GM12875 (cell line): Measurements from ENCODE around the gene F11.
"Not testable (repeated sequence)": the region's sequence is repeated elsewhere in the genome, so short reads cannot be mapped to it uniquely, and the experiment has no call there.

ENCODE experiments used
- H3K4me3 ChIP-seq: one replicate; pipeline ENCODE4 v1.5.1; 2011; ENCODE audit warnings: low read depth, low read length, control low read depth
- TF ChIP-seq, protein P1 (sequence below): IDR thresholded peaks from 2 replicates; pipeline ENCODE4 v1.5.1; 2011; ENCODE audit warnings: low read depth, mild to moderate bottlenecking, control low read depth, inconsistent platforms, low read length, moderate library complexity, borderline replicate concordance; ENCODE audit not compliant: insufficient read depth

Gene F11

GRCh38 chr4:186255122-186255521 lies 10.9 kb upstream of the F11 start:
- TF ChIP-seq, protein P1, sequence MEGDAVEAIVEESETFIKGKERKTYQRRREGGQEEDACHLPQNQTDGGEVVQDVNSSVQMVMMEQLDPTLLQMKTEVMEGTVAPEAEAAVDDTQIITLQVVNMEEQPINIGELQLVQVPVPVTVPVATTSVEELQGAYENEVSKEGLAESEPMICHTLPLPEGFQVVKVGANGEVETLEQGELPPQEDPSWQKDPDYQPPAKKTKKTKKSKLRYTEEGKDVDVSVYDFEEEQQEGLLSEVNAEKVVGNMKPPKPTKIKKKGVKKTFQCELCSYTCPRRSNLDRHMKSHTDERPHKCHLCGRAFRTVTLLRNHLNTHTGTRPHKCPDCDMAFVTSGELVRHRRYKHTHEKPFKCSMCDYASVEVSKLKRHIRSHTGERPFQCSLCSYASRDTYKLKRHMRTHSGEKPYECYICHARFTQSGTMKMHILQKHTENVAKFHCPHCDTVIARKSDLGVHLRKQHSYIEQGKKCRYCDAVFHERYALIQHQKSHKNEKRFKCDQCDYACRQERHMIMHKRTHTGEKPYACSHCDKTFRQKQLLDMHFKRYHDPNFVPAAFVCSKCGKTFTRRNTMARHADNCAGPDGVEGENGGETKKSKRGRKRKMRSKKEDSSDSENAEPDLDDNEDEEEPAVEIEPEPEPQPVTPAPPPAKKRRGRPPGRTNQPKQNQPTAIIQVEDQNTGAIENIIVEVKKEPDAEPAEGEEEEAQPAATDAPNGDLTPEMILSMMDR, result no peak
- H3K4me3 ChIP-seq, result no peak overlapping the region

GRCh38 chr4:186258216-186258811 lies 7.7 kb upstream of the F11 start:
- no peak overlapping the region for H3K4me3 ChIP-seq
- TF ChIP-seq, protein P1, result no peak

GRCh38 chr4:186260117-186260503 lies 5.9 kb upstream of the F11 start:
- TF ChIP-seq, protein P1, result no peak
- H3K4me3 ChIP-seq, result no peak overlapping the region

- TF ChIP-seq, protein P1, result no peak
- H3K4me3 ChIP-seq, result no peak overlapping the region
These were observed 5.2 kb upstream of the F11 start for GRCh38 chr4:186260504-186261448.

DNA sequence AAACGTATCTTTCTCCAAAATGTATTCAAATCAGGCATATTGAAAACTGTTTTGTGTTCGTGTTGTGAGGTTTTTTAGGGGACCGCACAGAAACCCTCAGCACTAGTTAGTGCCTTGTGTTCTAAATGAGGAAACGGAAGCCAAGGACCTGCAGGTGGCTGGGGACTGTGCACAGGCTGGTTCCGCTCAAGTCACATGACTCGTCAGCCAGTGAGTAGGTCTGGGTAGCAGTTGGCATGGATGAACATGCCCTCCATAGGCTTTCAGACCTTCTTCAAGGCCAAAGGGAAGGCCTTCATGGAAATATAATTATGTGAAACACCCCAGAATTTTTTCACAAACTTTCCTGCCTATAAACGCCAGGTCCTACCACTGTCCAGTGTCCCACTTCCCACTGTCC lies 1.3 kb upstream of the F11 start:
- TF ChIP-seq, protein P1, result no peak
- no peak overlapping the region for H3K4me3 ChIP-seq

GRCh38 chr4:186265250-186265649 lies 739 bp upstream of the F11 start:
- not testable (repeated sequence) for H3K4me3 ChIP-seq

- TF ChIP-seq, protein P1, result no peak
- H3K4me3 ChIP-seq, result no peak overlapping the region
These were observed 904 bp downstream of the F11 start for GRCh38 chr4:186266729-186267456.
